GM12872 (cell line): ENCODE results near the gene ABTB2.

Source experiments
- CTCF ChIP-seq: IDR thresholded peaks from 3 replicates; pipeline ENCODE4 v1.5.1; 2011; ENCODE audit warnings: low read depth, mild to moderate bottlenecking, low read length, moderate library complexity; ENCODE audit not compliant: insufficient read depth

ABTB2 gene

GRCh38 chr11:34238533-34238932, 119.3 kb downstream of the ABTB2 start:
- no peak for TF ChIP-seq CTCF

GRCh38 chr11:34236572-34236971, 121.2 kb downstream of the ABTB2 start:
- TF ChIP-seq CTCF, result no peak

- TF ChIP-seq CTCF, result no peak
These were observed 122.2 kb downstream of the ABTB2 start for GRCh38 chr11:34235591-34236071.

GRCh38 chr11:34235189-34235588, 122.6 kb downstream of the ABTB2 start:
- no peak for TF ChIP-seq CTCF

- no peak for TF ChIP-seq CTCF
These were observed 123.6 kb downstream of the ABTB2 start for GRCh38 chr11:34234086-34234740.

GRCh38 chr11:34233215-34233614, 124.6 kb downstream of the ABTB2 start:
- no peak for TF ChIP-seq CTCF

GRCh38 chr11:34232807-34233206, 125.0 kb downstream of the ABTB2 start:
- TF ChIP-seq CTCF, result no peak
